GM18498 (cell line): ENCODE measurements around the gene SCYGR8.
A peak's percentile ranks its signal among the peaks of the same experiment; 100 is the strongest.

Experiments used
- ATAC-seq: cut with Tn5 transposase; IDR thresholded peaks from one replicate; pipeline ENCODE4 v1.9.1; 2021; ENCODE audit warnings: mild to moderate bottlenecking, moderate library complexity; ENCODE audit not compliant: unreplicated experiment

The SCYGR8 gene

DNA sequence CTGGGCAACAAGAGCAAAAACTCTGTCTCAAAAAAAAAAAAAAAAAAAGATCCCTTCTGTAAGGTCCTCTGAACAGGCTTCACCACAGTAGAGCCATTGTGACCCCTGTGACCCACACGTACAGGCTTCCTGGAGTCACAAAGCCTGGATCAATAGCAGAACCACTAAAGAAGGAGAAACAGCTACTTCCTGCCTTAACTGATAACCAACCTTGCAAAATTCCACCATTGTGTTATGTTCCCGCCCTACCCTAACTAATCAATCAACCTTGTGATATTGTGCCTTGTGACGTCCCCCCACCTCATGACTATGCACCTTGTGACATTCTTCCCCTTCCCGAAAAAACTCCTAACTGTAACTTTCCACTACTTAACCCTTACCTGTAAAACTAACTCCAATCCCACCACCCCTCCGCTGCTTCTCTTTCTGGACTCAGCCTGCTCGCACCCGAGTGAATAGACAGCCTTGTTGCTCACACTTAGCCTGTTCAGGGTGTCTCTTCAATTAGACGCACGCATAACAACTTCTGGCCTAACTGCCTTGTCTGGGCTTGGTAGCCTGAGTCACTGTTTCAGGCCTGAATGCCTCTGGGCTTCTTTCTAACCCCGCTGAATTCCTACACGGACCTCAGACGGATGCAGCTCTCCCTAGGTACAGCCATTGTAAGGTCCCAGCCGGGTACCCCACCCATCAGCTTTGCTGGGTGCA is 13.9 kb downstream of the SCYGR8 start:
- ATAC-seq: no peak

DNA sequence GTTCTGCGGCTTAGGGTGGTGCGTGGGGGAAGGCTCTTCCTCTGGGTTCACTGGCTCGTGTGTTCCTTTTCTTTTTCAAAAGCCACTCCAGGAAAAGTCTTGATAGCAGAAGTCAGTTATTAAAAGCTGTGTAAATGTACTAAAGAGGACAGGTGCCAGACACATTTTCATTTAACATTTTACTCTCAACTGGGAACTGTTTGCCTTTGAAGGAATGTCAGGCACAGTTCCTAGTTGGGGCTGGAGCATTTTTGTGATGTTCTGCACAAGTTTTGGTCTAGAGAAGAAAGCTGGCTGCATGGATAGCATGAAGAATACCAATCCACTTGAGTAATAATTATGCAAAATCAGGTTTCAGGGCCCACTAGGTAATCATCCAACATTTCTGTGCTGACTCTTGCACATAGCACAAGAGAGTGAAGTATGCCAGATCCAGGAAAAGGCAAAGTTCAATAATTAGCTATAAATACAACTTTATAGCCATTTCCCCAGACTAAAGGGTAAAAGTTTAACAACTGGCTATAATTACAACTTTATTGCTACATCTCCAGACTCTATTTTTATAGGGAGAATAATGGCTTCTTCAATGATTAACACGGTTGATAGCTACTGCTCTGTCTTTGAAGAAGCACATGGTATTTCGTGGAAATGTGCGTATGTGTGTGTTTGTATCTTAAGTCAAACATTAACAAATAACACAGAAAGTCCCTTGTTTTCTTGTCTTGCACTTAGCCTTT is 16.2 kb downstream of the SCYGR8 start:
- no peak for ATAC-seq

DNA sequence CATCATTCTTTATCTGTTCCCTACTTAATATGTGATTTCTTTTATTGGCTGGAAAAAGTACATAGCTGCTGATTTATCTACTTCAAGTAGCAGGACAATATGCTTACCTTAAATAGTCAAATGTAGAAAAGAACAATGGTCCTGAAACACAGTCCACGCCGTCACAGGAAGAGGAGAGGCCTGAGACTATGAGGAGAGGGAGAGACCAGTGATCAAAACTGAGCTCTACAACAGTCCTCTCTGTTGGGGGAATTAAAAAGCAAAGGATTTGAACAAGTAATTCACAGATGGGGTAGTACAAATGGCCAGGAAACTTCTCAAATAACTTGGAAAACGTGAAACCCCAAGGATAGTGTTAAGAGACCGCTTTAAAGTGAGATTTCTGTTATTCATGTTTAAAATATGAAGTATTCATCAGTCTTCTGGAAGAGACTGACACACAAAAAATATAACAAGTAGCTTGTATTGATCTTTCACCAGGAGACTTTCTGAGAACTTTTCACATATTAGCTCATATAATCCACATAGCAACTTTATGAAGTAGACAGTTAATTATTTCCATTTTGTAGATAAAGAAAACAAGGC is 20.2 kb downstream of the SCYGR8 start:
- peak; percentile 18 for ATAC-seq

DNA sequence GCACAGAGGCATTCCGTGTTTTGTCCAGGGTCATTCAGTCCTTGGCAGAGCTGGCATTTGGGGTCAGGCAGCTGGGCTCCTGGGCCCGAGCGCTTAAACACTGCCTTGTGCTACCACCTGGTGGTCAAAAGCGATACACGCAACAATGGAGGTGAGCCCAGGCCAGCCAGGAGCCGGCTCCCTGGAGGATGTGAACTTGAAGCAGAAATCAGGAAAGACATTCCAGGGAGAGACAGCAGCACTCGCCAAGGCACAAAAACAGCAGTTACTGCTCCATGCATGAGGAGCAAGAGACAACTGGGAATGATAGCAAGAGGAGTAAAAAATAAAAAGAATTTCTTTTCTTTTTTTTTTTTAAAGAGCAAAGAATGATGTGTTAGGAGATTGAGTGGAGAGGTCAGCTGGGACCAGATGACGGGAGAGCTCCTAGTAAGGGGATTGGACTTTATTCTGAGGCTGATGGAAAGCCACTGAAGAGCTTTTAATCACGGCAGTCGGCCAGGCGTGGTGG is 20.7 kb downstream of the SCYGR8 start:
- ATAC-seq: peak; percentile 99

DNA sequence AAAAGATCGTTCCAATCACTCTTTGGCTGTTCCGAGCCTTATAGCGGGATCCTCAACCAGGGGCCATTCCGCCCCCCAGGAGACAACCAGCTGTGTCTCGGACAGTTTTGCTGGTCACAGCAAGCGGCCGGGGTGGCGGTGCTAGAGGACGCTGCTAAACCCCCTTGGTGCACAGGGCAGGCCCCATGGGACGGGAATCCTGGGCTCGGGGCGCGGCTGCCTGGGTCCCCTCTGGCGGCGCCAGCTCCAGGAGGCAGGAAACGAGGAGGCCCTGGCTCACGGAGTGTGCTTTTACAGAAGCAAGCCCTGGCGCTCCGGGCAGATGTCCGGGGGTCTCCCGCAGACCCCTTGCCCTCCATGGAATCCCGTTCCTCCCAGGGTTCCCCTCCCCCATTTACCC is 22.1 kb downstream of the SCYGR8 start:
- no peak for ATAC-seq

DNA sequence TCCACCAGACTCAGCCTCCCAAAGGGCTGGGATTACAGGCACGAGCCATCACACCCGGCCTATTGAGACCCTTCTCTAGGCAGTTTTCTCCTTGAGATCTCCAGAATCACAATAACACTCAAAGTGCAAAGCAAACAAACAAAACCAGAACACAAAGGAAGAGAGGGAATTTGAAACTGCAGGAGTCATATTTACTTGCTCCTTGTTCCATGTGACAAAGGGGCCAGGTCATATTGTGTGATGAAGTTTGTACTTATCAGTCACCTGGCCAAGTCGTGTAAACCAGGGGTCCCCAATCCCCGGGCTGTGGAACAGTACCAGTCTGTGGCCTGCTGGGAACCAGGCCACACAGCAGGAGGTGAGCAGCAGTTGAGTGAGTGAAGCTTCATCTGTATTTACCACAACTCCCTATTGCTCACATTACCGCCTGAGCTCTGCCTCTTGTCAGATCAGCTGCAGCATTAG is 26.5 kb downstream of the SCYGR8 start:
- no peak for ATAC-seq

DNA sequence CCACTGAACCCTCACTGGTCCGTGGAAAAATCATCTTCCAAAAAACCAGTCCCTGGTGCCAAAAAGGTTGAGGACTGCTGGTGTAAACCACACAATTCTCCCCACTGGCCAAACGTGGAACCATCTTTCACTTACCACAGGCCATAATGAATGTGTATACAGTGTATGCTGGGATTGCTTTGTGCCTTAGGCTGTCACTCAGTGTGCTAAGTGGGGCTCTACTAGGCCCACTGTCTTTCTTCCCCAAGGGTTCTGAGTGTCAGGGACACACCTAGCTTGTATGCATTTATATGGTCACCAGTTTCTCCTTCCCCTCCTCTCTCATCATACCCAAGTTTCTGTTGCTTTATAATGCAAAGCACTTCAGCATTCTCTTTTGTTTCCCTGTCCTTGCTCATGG is 27.2 kb downstream of the SCYGR8 start:
- no peak for ATAC-seq

DNA sequence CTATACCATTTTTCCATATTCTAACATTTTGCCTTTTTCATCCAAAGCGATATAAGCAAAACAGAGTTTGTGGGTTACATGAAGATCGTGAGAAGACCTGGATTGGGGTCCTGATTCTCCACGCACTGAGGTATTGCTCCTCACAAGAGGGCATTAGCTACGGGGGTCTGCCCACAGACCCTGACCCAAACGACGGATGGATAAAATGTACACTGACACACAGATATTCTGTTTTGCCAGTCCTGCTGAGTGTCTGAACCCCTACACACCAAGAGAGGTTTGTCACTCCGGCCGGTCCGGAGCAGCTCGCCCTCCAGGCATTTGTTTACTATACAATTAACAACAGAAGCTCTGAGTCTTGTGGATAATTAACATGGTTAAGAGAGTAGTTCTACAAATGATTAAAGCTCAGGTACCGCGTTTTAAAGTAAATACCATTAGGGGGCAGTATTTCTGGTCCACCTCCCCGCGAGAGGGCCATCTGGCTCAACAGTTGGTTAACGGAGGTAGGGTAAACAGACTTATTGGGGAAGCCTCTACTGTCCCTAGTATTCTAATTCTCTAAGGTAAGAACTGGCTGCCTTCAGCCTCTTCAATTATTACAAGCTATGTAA is 28.4 kb downstream of the SCYGR8 start:
- ATAC-seq: peak; percentile 60

DNA sequence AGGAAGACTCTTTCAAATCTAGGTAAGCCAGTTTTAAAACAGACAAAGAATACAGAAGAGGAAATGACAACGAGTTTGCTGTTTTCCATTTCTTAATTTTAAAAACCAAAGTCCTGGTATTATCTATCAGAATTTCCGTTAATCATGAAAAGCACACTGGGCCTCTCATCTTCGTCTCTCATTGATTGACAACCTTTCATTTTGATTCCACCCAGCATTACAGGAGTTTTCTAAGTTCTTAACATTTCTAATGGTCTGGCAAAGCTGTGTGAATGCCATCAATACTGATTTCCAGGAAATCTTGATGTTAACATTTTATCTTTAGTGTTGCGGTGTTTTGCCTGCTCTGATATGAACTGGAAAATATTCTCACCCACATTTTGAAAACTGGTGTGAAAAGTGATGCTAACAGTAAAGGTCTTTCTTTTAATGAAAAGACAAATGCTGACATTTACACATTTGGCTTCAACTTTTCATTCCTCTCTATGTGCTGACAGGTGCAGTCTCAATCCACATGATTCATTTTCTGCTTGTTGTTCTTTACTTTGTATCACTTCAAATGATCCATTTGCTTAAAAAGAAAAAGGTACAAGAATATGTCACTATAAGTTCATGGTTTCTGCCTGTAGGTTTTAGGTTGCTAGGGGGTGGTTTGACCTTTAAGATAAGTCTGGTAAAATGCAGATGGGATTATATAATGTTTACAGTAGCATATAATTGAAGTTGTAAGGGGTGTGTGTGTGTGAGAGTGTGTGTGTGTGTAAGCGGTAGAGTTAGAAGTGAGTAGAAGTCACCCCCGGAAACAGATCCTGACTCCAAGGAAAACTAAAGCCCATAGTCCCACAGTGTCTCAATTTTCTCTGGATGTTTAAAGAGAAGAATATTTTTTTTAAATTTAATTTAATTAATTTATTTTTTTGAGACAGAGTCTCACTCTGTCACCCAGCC is 29.5 kb downstream of the SCYGR8 start:
- no peak for ATAC-seq

DNA sequence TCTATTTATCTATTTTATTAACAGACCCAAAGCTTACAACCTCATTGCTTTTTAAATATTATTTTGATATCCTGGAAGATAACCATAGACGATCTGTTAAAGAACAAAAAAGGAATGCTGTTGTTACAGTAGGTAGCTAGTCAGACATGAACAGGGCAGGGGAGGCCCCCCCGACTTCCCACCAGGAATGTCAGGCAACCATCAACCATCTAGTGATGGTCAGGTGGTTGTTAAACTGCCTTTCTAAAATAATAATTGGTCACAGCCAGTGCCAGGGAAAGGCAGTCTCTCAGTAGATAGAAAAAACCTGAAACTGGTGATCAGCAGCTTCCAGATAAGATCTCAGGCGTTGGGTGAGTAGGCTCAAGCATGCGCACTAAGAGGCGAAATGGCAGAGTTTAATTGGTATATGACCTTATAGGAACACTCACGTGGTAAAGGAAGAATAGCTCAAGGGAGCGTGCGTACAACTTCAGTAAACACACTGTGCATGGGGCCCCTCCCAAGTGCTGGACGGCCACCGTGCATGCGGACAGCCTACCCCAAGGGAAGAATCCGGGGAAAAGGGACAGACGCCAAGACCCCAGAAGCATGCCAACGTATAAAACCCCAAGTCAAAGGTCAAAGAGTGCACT is 35.4 kb downstream of the SCYGR8 start:
- no peak for ATAC-seq

DNA sequence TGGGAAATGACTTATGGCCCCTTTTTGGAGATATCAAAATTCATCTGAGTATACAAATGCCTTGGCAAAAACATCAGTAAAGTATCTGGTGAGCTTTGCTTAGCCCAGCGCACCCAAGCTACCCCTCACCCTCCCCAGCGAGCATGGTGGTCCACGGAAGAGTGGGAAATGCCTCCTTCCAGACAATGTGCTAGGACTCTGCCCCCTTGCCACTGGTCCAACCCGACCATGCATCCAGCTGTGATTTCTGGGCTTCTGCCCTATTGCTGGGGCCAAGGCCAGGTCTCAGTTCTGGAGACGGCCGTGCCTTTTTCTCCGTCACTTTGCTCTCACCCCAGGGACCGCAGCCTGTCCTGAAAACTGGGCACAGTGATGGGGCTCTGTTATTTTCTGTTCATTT is 36.1 kb downstream of the SCYGR8 start:
- ATAC-seq: no peak

DNA sequence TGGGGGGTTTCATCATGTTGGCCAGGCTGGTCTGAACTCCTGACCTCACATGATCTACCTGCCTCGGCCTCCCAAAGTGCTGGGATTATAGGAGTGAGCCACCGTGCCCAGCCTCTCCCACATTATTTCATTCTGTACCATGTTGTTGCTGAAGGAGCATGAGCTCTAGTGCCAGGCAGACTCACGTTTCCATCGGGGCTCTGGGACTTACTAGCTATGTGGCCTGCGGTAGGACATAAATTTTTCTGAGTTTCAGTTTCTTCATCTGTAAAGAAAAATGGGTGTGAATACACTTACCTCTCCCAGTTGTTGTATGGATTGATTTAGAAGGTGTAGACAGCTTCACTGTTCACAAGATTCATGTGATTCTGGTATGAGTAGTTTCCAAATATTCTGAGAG is 37.1 kb downstream of the SCYGR8 start:
- peak; percentile 48 for ATAC-seq

DNA sequence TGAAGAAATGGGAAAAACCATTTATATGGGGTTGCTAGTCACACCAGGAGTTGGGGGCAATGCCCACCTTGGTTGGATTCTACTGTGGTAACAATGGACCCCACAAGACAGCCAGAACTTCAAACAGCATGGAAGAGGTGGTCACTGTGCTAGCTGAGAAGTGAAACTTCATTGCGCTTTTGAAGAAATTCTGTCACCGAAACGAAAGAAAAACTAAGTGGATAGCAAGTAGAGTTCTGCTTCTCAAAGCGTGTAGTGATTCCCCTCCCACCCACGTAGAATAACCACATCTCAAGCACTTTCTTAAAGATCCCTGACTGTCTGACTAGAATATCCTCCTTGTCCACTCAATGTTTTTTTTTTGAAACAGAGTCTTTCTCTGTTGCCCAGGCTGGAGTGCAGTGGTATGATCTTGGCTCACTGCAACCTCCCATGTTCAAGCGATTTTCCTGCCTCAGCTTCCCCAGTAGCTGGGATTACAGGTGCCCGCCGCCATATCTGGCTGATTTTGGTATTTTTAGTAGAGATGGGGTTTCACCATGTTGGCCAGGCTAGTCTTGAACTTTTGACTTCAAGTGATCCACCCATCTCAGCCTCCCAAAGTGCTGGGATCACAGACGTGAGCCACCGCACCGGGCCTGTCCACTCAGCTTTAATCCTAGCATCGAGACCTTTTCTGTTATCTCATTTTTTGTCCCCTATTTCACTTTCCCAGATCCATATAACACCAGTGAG is 37.9 kb downstream of the SCYGR8 start:
- ATAC-seq: peak; percentile 99

DNA sequence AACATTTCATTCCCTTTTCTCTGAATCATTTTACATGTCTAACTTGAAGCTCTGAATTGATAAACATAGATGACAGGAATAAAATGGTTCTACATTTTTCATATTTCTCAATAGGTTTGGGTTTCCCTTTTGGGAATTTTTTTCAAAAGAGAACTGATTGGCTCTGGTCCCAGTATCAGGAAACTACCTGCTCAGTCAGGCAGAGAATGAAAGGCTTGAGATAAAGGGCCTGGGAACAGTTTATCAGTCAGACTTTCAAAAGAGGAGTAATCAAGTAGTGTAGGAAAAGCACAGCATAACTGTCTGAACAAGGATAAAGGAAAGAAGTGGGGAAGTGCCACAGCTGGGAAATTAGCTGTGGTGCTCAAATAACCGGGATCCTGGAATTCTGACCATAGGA is 39.6 kb downstream of the SCYGR8 start:
- ATAC-seq: no peak

DNA sequence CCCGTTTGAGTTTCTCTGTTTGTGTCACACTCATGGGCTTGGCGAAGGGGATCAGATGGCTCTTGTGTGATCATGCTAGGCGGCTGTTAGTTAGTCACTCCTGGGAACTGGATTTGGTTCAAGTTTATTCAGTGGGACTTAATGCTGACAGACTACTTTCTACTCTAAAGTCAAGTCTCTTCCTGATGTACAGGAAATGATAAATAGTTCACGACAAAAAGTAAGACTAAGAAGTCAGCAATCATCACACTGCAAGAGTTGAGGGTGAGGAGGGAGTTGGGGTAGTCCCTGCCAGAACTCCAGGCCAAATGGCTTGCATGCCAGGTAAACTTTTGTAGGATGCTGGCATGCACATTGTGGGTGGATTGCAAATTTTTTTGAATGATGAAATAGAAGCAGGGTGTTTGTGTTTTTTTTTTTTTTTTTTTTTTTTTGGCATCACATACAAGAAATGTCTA is 42.9 kb downstream of the SCYGR8 start:
- ATAC-seq: no peak

DNA sequence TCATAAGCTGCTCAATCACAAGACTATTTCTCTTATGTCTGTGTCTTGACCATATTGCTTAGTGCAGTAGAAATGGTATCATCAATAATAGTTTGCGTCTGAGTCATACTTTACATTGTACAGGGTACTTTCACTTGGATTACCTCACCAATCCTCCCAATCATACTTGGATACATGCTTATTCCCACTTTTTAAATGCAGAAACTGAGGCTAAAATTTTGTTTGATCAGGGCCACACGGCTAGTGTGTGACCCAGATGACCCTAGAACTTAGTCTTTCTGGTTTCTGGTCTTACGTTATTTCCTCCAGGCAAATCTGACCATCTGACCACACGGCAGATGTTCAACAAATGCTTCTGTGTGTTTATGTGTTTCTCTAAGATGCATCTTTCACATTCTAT is 44.1 kb downstream of the SCYGR8 start:
- ATAC-seq: no peak

DNA sequence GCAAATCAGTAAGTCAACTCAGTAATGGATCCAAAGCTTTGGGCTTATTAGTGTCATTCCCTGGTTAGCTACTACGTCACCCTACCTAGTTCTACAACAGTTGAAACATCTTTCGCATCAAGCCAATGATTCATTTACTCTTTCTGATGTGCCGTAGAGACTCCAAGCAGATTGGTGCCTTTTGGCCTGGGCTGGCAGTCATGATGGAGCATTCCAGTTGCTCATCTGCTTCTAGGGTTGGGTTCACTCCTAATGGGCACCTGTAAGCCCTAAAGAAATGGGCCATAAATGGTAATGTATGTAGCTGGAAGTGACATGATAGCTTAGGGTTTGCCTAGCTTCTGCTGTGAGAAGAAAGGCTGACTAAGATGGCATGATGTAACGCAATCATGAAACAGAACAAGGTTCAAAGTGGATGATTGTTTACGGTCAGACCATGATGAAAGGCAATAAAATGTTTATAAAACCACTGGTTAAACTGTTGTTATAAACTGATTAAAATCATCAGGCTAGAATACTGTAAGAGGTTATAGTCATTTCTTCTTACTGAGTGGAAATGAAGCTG is 47.5 kb downstream of the SCYGR8 start:
- no peak for ATAC-seq
